Caco-2 (cell line): ENCODE data around the gene SNAI3. TPM values are rescaled to one million over a fixed set of nuclear protein-coding genes. Genes with fewer than 3 reads are reported as not detected.
A peak's percentile ranks its signal among the peaks of the same experiment; 100 is the strongest.

ENCODE experiments used
- BruUV-seq: library from RNA; stranded (reverse); fragments of 400-500 nt; replicated peaks from 2 replicates; lab custom pipeline; 2021; lab: Mats Ljungman, UMichigan
- CTCF ChIA-PET: fragments of 300-600 bp; sonication (Branson Sonifier 250); formaldehyde crosslinking; loops from one replicate; lab custom pipeline; 2022; ENCODE audit warnings: antibody characterized with exemption; lab: Charles Lee
- POLR2A ChIA-PET: fragments of 300-600 bp; sonication (Branson Sonifier 250); formaldehyde crosslinking; loops from one replicate; lab custom pipeline; 2022; ENCODE audit warnings: antibody characterized with exemption; lab: Charles Lee
- DNase-seq, 2 experiments: peaks; one replicate each; pipeline versions ENCODE4 v3.0.0 to v3.0.0-alpha.2; 2020 to 2022
- H3K27me3 ChIP-seq: replicated peaks from 2 replicates; pipeline ENCODE4 v1.6.0; 2011; ENCODE audit warnings: low read length; ENCODE audit not compliant: control insufficient read depth, insufficient read depth
- H3K36me3 ChIP-seq: 2 replicates; pipeline ENCODE4 v1.5.1; 2011; ENCODE audit warnings: low read length; ENCODE audit not compliant: control insufficient read depth, insufficient read depth
- H3K4me1 ChIP-seq: fragments of 250-450 bp; sonication (Bioruptor Pico); 2 replicates; pipeline ENCODE4 v1.5.1; 2020; ENCODE audit warnings: mild to moderate bottlenecking
- H3K4me3 ChIP-seq: 2 replicates; pipeline ENCODE4 v1.5.1; 2011; ENCODE audit warnings: low read depth, mild to moderate bottlenecking, control low read depth, low read length
- H3K9me3 ChIP-seq: fragments of 250-450 bp; sonication (Bioruptor Pico); 2 replicates; pipeline ENCODE4 v1.5.1; 2020; ENCODE audit warnings: mild to moderate bottlenecking, moderate library complexity
- H3K27ac Mint-ChIP-seq: one replicate; pipeline ENCODE4 v1.8.0; 2022; ENCODE audit warnings: mixed read lengths; ENCODE audit not compliant: unreplicated experiment
- H3K27me3 Mint-ChIP-seq: one replicate; pipeline ENCODE4 v1.8.0; 2022; ENCODE audit warnings: mixed read lengths; ENCODE audit not compliant: insufficient read depth, unreplicated experiment
- H3K36me3 Mint-ChIP-seq: one replicate; pipeline ENCODE4 v1.8.0; 2022; ENCODE audit warnings: mild to moderate bottlenecking, mixed read lengths; ENCODE audit not compliant: insufficient read depth, unreplicated experiment
- H3K4me1 Mint-ChIP-seq: one replicate; pipeline ENCODE4 v1.8.0; 2022; ENCODE audit warnings: low read depth, mixed read lengths; ENCODE audit not compliant: unreplicated experiment
- H3K4me3 Mint-ChIP-seq: one replicate; pipeline ENCODE4 v1.8.0; 2022; ENCODE audit warnings: mild to moderate bottlenecking, moderate library complexity, mixed read lengths; ENCODE audit not compliant: unreplicated experiment
- H3K9me3 Mint-ChIP-seq: one replicate; pipeline ENCODE4 v1.8.0; 2022; ENCODE audit warnings: mixed read lengths; ENCODE audit not compliant: unreplicated experiment
- intact Hi-C: fragments of 100-400 bp; cut with micrococcal nuclease; formaldehyde crosslinking; loops from one replicate; pipeline ENCODE4 v1.10.0; 2022; ENCODE audit not compliant: unreplicated experiment
- total RNA-seq: library from RNA; stranded (reverse); gene quantifications from 2 replicates; pipeline ENCODE4 v1.2.3, GENCODE V29; 2022
- TF ChIP-seq, protein P1 (sequence below), 2 experiments: fragments of 200-600 bp in 1 of 2; IDR thresholded peaks; 1 replicate in 1 of 2; 2 replicates in 1 of 2; pipeline versions ENCODE4 v1.5.1 to v1.8.0; 2011 to 2022; ENCODE audit warnings: antibody characterized with exemption in 1 of 2, control low read depth in 1 of 2, inconsistent platforms in 1 of 2, low read depth in 1 of 2, low read length in 1 of 2, mild to moderate bottlenecking in 1 of 2, moderate library complexity in 1 of 2; ENCODE audit not compliant: insufficient read depth in 1 of 2, severe bottlenecking in 1 of 2, unreplicated experiment in 1 of 2

Gene SNAI3
- total RNA-seq, 1 experiment from 2014 or later = 3.5 TPM

DNA sequence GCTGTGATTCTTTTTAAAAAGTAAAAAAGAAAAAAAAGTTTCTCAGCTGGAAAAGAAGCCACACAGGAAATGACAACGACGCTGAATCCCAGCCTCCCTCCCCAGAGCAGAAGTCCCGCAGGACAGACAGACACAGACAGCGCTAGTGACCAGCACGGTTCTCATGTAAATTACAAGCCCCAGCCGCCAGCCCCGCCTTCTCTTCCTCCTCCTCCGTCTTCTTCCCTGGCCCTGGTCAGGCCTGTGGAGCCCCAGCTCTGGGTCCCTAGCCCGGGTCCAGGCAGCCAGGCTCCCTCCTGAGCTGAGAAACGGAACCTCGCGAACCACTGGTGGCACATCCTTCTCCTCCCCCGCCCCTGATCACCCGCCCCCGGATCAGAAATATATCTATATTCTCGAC lies 54.9 kb downstream of the SNAI3 start:
- intact Hi-C loops = no loop called here
- Histone ChIP-seq H3K4me1 (no peaks in the 10 kb centered on the region), H3K27me3 (no peaks in the 10 kb centered on the region), H3K4me3 (no peak overlapping the region), H3K36me3 (peaks cover 6% of the 10 kb centered on the region), H3K9me3 (no peaks in the 10 kb centered on the region)
- TSS peak; percentile 85 for BruUV-seq
- Mint-ChIP-seq H3K4me1 (no peaks in the 10 kb centered on the region), H3K27ac (no peak overlapping the region), H3K9me3 (no peaks in the 10 kb centered on the region), H3K36me3 (peaks cover 96% of the 10 kb centered on the region), H3K27me3 (no peaks in the 10 kb centered on the region), H3K4me3 (no peak overlapping the region)
- TF ChIP-seq, protein P1, sequence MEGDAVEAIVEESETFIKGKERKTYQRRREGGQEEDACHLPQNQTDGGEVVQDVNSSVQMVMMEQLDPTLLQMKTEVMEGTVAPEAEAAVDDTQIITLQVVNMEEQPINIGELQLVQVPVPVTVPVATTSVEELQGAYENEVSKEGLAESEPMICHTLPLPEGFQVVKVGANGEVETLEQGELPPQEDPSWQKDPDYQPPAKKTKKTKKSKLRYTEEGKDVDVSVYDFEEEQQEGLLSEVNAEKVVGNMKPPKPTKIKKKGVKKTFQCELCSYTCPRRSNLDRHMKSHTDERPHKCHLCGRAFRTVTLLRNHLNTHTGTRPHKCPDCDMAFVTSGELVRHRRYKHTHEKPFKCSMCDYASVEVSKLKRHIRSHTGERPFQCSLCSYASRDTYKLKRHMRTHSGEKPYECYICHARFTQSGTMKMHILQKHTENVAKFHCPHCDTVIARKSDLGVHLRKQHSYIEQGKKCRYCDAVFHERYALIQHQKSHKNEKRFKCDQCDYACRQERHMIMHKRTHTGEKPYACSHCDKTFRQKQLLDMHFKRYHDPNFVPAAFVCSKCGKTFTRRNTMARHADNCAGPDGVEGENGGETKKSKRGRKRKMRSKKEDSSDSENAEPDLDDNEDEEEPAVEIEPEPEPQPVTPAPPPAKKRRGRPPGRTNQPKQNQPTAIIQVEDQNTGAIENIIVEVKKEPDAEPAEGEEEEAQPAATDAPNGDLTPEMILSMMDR (IDR thresholded peaks at IDR 0.05; ENCODE audit: insufficient read depth in 1 of 2, low read depth in 1 of 2, low read length in 1 of 2, severe bottlenecking in 1 of 2, unreplicated experiment in 1 of 2) = no peak
- POLR2A ChIA-PET = no interaction called here
- CTCF ChIA-PET = interaction anchor here (0.5 to 0.7 kb wide), 2 partner anchors 9 to 193 kb away, joined by 3 to 6 read pairs; no protein-coding TSS in a partner anchor
- no peak for DNase-seq

- POLR2A ChIA-PET = no interaction called here
- Mint-ChIP-seq H3K4me3 (no peak overlapping the region), H3K27ac (no peak overlapping the region), H3K36me3 (peaks cover 98% of the 10 kb centered on the region), H3K9me3 (no peaks in the 10 kb centered on the region), H3K27me3 (no peaks in the 10 kb centered on the region), H3K4me1 (no peaks in the 10 kb centered on the region)
- Histone ChIP-seq H3K4me3 (no peak overlapping the region), H3K36me3 (peaks cover 6% of the 10 kb centered on the region), H3K9me3 (no peaks in the 10 kb centered on the region), H3K27me3 (no peaks in the 10 kb centered on the region), H3K4me1 (no peaks in the 10 kb centered on the region)
- no peak for DNase-seq
- TF ChIP-seq, protein P1 (IDR thresholded peaks at IDR 0.05; ENCODE audit: insufficient read depth in 1 of 2, low read depth in 1 of 2, low read length in 1 of 2, severe bottlenecking in 1 of 2, unreplicated experiment in 1 of 2) = no peak
- CTCF ChIA-PET = interaction anchor here (0.7 kb wide), 1 partner anchor 192 kb away, joined by 6 read pairs; no protein-coding TSS in a partner anchor
- no TSS peak for BruUV-seq
- intact Hi-C loops = no loop called here
Observed at GRCh38 chr16:88630941-88631340, 55.4 kb downstream of the SNAI3 start.

- Mint-ChIP-seq H3K27ac (no peak overlapping the region), H3K36me3 (peaks cover 96% of the 10 kb centered on the region), H3K4me3 (no peak overlapping the region), H3K27me3 (no peaks in the 10 kb centered on the region), H3K9me3 (no peaks in the 10 kb centered on the region), H3K4me1 (no peaks in the 10 kb centered on the region)
- peaks cover 6% of the 10 kb centered on the region for H3K36me3 ChIP-seq
- TF ChIP-seq, protein P1 (IDR thresholded peaks at IDR 0.05; ENCODE audit: insufficient read depth in 1 of 2, low read depth in 1 of 2, low read length in 1 of 2, severe bottlenecking in 1 of 2, unreplicated experiment in 1 of 2) = no peak
- BruUV-seq = no TSS peak
- POLR2A ChIA-PET = no interaction called here
- no peak overlapping the region for H3K4me3 ChIP-seq
- no peaks in the 10 kb centered on the region for H3K27me3 ChIP-seq
- no peak for DNase-seq
- H3K9me3 ChIP-seq = no peaks in the 10 kb centered on the region
- intact Hi-C loops = no loop called here
- no peaks in the 10 kb centered on the region for H3K4me1 ChIP-seq
- CTCF ChIA-PET = interaction anchor here (0.6 kb wide), 1 partner anchor 92 kb away, joined by 7 read pairs; no protein-coding TSS in a partner anchor
Observed at GRCh38 chr16:88630433-88630832, 55.9 kb downstream of the SNAI3 start.
